ENCODE measurements around the gene ZNF668.

DNA sequence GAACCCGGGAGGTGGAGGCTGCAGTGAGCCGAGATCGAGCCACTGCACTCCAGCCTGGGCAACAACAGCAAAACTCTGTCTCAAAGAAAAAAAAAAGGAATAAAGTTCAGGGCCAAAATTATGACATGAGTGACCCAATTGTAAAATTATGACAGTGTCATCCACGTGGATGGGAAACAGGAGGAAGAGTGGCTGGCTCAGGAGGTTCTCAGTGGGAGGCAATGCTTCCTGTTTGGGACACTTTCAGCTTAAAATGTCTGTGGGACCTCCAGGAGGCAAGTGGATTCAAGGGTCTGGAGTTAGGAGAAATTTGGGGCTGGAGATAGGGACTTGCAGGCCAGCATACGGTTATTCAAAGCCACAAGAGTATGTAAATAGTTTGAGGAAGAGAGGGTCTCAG lies 48.7 kb downstream of the ZNF668 start:
- TF ChIP-seq CTCF (IDR thresholded peaks at IDR 0.05) (no peak), POLR2A (IDR thresholded peaks at IDR 0.05) (no peak)
